ENCODE measurements around the gene FRMD1.

DNA sequence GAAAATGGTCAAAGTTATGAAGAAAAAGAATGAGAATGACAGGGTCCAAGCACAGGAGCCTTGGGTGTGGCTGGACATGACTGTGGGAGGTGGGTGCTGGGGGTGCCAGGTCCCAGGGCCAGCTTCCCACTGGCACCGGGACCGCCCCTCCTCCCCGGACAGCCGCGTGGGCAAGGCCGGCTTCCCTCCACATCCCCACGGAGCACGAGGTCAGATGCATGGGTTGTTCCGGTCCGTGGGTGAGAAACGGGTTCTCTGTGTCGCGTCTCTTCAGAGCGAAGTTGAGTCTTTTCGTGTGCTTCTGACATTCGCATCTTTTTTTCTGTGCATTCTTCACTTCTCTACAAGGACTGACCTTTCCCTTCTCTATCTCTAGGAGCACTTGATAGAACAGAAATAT, 51.5 kb downstream of the FRMD1 start:
- TF ChIP-seq, protein P1, sequence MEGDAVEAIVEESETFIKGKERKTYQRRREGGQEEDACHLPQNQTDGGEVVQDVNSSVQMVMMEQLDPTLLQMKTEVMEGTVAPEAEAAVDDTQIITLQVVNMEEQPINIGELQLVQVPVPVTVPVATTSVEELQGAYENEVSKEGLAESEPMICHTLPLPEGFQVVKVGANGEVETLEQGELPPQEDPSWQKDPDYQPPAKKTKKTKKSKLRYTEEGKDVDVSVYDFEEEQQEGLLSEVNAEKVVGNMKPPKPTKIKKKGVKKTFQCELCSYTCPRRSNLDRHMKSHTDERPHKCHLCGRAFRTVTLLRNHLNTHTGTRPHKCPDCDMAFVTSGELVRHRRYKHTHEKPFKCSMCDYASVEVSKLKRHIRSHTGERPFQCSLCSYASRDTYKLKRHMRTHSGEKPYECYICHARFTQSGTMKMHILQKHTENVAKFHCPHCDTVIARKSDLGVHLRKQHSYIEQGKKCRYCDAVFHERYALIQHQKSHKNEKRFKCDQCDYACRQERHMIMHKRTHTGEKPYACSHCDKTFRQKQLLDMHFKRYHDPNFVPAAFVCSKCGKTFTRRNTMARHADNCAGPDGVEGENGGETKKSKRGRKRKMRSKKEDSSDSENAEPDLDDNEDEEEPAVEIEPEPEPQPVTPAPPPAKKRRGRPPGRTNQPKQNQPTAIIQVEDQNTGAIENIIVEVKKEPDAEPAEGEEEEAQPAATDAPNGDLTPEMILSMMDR (IDR thresholded peaks at IDR 0.05 in 4 of 5, conservative IDR thresholded peaks at IDR 0.05 in 1 of 5), result no peak
- no peak for TF ChIP-seq POLR2A (IDR thresholded peaks at IDR 0.05)

All from gastrocnemius medialis (tissue), 4 donors.